CD14-positive monocyte (primary cell): ENCODE data around the gene RAB44. TPM values are rescaled to one million over a fixed set of nuclear protein-coding genes. Genes with fewer than 3 reads are reported as not detected.

Experiments
- DNase-seq, 3 donors: peaks; one replicate each; pipeline ENCODE4 v3.0.0-alpha.2; 2011 to 2022
- H2AFZ ChIP-seq: 2 replicates; pipeline ENCODE4 v1.6.0; 2012; ENCODE audit warnings: mild to moderate bottlenecking, low read depth, low read length, inconsistent platforms; ENCODE audit not compliant: insufficient read depth, poor library complexity, severe bottlenecking
- H3K27ac ChIP-seq, 2 donors: 1 replicate in 1 of 2; 2 replicates in 1 of 2; pipeline ENCODE4 v1.5.1; 2012 to 2013; ENCODE audit warnings: low read length in 2 of 2, control low read depth in 1 of 2, inconsistent platforms in 1 of 2, low read depth in 1 of 2, mild to moderate bottlenecking in 1 of 2
- H3K27me3 ChIP-seq, 2 donors: one replicate each; pipeline versions ENCODE4 v1.6.0 to v1.6.1; 2011 to 2013; ENCODE audit warnings: low read length in 2 of 2; ENCODE audit not compliant: control insufficient read depth in 2 of 2, insufficient read depth in 2 of 2
- H3K36me3 ChIP-seq, 2 donors: replicated peaks in 1 of 2; 1 replicate in 1 of 2; 2 replicates in 1 of 2; pipeline versions ENCODE4 v1.5.1 to v1.6.1; 2012 to 2013; ENCODE audit warnings: low read length in 2 of 2, control low read depth in 1 of 2, inconsistent platforms in 1 of 2, mild to moderate bottlenecking in 1 of 2; ENCODE audit not compliant: insufficient read depth in 2 of 2, control insufficient read depth in 1 of 2
- H3K4me1 ChIP-seq, 2 donors: 1 replicate in 1 of 2; 2 replicates in 1 of 2; pipeline versions ENCODE4 v1.5.1 to v1.6.1; 2012 to 2013; ENCODE audit warnings: low read length in 2 of 2, control low read depth in 1 of 2, inconsistent platforms in 1 of 2, mild to moderate bottlenecking in 1 of 2, moderate library complexity in 1 of 2; ENCODE audit not compliant: insufficient read depth in 2 of 2, control insufficient read depth in 1 of 2
- H3K4me2 ChIP-seq: replicated peaks from 2 replicates; pipeline ENCODE3; 2012; ENCODE audit warnings: low read length, moderate library complexity, mild to moderate bottlenecking; ENCODE audit not compliant: poor library complexity, severe bottlenecking; ENCODE audit errors: extremely low read depth
- H3K4me3 ChIP-seq, 3 experiments: fragments of 200-600 bp in 1 of 3; sonication (generic) in 1 of 3; replicated peaks in 1 of 3; 1 replicate in 2 of 3; 2 replicates in 1 of 3; pipeline ENCODE4 v1.5.1; 2011 to 2013; ENCODE audit warnings: low read length in 3 of 3, mild to moderate bottlenecking in 3 of 3, control low read depth in 2 of 3, low read depth in 2 of 3, inconsistent platforms in 1 of 3, moderate library complexity in 1 of 3
- H3K79me2 ChIP-seq: 2 replicates; pipeline ENCODE4 v1.6.0; 2012; ENCODE audit warnings: mild to moderate bottlenecking, control low read depth, inconsistent platforms, low read length, moderate library complexity; ENCODE audit not compliant: insufficient read depth
- H3K9ac ChIP-seq: 2 replicates; pipeline ENCODE4 v1.6.0; 2017; ENCODE audit warnings: low read length, mild to moderate bottlenecking; ENCODE audit not compliant: insufficient read depth, poor library complexity, severe bottlenecking
- H3K9me3 ChIP-seq, 2 donors: replicated peaks in 1 of 2; 1 replicate in 1 of 2; 2 replicates in 1 of 2; pipeline versions ENCODE4 v1.5.1 to v1.6.1; 2012 to 2013; ENCODE audit warnings: low read length in 2 of 2, control low read depth in 1 of 2; ENCODE audit not compliant: control insufficient read depth in 1 of 2, insufficient read depth in 1 of 2
- H4K20me1 ChIP-seq: 2 replicates; pipeline ENCODE4 v1.6.0; 2012; ENCODE audit warnings: mild to moderate bottlenecking, low read length, control low read depth, moderate library complexity; ENCODE audit not compliant: insufficient read depth
- H3K27ac Mint-ChIP-seq, 7 donors: one replicate each; pipeline ENCODE4 v1.8.0; 2020; ENCODE audit warnings: mild to moderate bottlenecking in 7 of 7, mixed read lengths in 7 of 7, moderate library complexity in 6 of 7, inconsistent platforms in 2 of 7
- H3K27me3 Mint-ChIP-seq, 3 donors: one replicate each; pipeline ENCODE4 v1.8.0; 2021 to 2022; ENCODE audit warnings: low read depth in 3 of 3, mild to moderate bottlenecking in 3 of 3, mixed read lengths in 3 of 3, moderate library complexity in 3 of 3, inconsistent platforms in 1 of 3
- H3K36me3 Mint-ChIP-seq, 2 donors: one replicate each; pipeline ENCODE4 v1.8.0; 2020; ENCODE audit warnings: mixed read lengths in 2 of 2, inconsistent platforms in 1 of 2, mild to moderate bottlenecking in 1 of 2
- H3K4me1 Mint-ChIP-seq: one replicate; pipeline ENCODE4 v1.8.0; 2020; ENCODE audit warnings: mild to moderate bottlenecking, mixed read lengths
- H3K4me3 Mint-ChIP-seq, 2 donors: one replicate each; pipeline ENCODE4 v1.8.0; 2020; ENCODE audit warnings: mild to moderate bottlenecking in 2 of 2, mixed read lengths in 2 of 2, moderate library complexity in 1 of 2
- H3K9me3 Mint-ChIP-seq, 7 donors: one replicate each; pipeline ENCODE4 v1.8.0; 2020 to 2022; ENCODE audit warnings: mixed read lengths in 7 of 7, mild to moderate bottlenecking in 6 of 7, moderate library complexity in 6 of 7, inconsistent platforms in 2 of 7
- WGBS: methylation state at CpG from one replicate; pipeline ENCODE4 v1.1.5; 2013; ENCODE audit warnings: missing lambda C conversion rate; ENCODE audit not compliant: insufficient coverage; 5-methylcytosine and 5-hydroxymethylcytosine counted together
- intact Hi-C, 2 donors: fragments of 100-400 bp; cut with micrococcal nuclease; formaldehyde crosslinking; loops; one replicate each; pipeline versions ENCODE4 v1.15.0 to v1.15.1; 2023
- polyA plus RNA-seq, 3 donors: library from polyadenylated mRNA; depleted of rRNA in 1 of 3; unstranded in 2 of 3; stranded (reverse) in 1 of 3; fragments of 300-500 nt in 2 of 3; fragments of >200 nt in 1 of 3; fragmentation: Illumina TruSeq in 2 of 3; gene quantifications; 1 replicate in 2 of 3; 2 replicates in 1 of 3; pipeline ENCODE4 v1.2.3, GENCODE V29; 2012 to 2021
- TF ChIP-seq, protein P1 (sequence below): fragments of 200-600 bp; IDR thresholded peaks from one replicate; pipeline ENCODE4 v1.8.0; 2022; ENCODE audit warnings: antibody characterized with exemption, mild to moderate bottlenecking

RAB44 gene
- polyA plus RNA-seq, 3 donors = 1.5 to 18.0 (median 1.9) TPM

DNA sequence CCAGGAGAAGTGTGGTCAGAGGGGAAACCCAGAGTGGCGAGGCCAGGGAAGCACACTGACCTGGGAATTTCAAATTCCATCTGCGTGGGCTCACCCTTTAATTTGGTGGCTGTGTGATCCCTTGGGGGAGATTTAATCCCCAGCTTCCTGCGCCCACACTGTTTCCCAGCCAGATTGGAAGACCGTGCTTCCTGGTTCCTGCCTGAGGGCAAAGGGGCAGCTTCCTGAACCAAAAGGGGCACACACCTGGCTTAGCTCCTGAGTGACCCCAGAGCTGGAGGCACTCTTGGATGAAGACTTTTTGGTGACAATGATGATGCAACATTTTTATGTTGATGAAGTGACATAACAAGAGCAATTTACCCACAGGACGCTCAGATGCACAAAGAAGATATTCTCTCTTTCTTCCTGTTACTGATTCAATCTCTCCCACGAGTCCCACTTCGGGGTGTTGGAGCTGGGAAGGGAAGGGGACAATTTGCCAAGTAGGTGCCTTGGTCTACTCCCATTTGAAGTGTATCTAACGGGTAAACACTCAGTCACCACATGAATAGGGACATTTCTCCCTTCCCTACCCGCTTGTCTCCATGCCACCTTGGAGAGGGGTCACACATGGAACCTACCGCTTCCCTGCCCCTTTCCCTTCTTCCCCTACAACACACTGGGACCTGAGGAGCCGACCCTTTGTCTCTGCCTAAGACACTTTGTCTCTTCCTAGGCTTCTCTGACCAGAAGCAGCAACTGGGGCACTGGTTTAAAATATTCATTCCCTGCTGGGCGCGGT is 47.7 kb upstream of the RAB44 start:
- TF ChIP-seq, protein P1, sequence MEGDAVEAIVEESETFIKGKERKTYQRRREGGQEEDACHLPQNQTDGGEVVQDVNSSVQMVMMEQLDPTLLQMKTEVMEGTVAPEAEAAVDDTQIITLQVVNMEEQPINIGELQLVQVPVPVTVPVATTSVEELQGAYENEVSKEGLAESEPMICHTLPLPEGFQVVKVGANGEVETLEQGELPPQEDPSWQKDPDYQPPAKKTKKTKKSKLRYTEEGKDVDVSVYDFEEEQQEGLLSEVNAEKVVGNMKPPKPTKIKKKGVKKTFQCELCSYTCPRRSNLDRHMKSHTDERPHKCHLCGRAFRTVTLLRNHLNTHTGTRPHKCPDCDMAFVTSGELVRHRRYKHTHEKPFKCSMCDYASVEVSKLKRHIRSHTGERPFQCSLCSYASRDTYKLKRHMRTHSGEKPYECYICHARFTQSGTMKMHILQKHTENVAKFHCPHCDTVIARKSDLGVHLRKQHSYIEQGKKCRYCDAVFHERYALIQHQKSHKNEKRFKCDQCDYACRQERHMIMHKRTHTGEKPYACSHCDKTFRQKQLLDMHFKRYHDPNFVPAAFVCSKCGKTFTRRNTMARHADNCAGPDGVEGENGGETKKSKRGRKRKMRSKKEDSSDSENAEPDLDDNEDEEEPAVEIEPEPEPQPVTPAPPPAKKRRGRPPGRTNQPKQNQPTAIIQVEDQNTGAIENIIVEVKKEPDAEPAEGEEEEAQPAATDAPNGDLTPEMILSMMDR = no peak
- Histone ChIP-seq H3K4me3 (peak overlapping the region in 1 of 3 experiments; percentile 35), H3K9me3 (no peaks in the 10 kb centered on the region), H3K4me2 (peak overlapping the region; percentile 20), H3K27ac (peak overlapping the region; percentile 46 to 66), H4K20me1 (no peaks in the 10 kb centered on the region), H3K79me2 (no peaks in the 10 kb centered on the region), H3K36me3 (no peaks in the 10 kb centered on the region), H3K27me3 (no peaks in the 10 kb centered on the region), H3K4me1 (peaks cover 40 to 45% of the 10 kb centered on the region in 2 donors), H3K9ac (no peak overlapping the region), H2AFZ (peak overlapping the region; percentile 57)
- WGBS = 80% methylated on average over 8 of the region's 13 CpGs
- intact Hi-C loops = loop anchor here in 1 of 2 donors (5.0 kb wide), 1 partner anchor 33 kb away; no protein-coding TSS in a partner anchor
- Mint-ChIP-seq H3K4me3 (no peak overlapping the region), H3K4me1 (peaks cover 43% of the 10 kb centered on the region), H3K27me3 (peaks cover 0 to 1% (median under 1%) of the 10 kb centered on the region in 3 donors), H3K36me3 (no peaks in the 10 kb centered on the region), H3K27ac (peak overlapping the region; percentile 37 to 88 (median 83)), H3K9me3 (no peaks in the 10 kb centered on the region)
- DNase-seq = peak in 2 of 3 donors; percentile 22 to 38

DNA sequence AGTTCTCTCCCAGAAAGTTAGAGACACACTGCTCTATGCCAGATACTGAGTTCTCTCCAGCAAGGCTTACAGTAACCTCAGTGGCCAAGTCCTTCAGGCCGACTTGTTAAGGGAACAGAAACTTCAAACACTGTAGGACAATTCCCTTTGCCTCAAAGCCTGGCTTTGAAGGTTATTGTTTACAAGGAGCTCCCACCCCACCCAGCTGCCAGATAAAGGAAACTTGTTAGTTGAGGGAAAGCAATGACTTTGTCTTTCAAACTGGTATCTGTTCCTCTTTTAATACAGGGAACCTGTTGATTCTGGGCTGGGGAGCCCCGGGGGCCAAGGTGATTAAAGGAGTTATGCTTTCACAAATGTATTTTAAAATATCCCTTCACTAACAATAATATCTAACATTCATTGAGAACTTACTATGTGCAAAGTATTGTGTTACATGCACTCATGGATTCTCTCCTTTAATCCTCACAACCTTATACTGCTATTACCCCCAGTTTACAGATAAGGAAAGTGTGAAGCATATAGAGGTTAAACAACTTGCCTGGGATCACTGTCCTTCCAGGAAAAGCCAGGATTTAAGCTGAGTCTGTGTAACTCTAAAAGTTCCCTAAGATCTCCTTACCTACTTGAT is 46.7 kb upstream of the RAB44 start:
- WGBS = 0% methylated on average over 1 of the region's 2 CpGs
- H3K9me3 Mint-ChIP-seq = no peaks in the 10 kb centered on the region
- no peaks in the 10 kb centered on the region for H3K79me2 ChIP-seq
- H3K9me3 ChIP-seq = no peaks in the 10 kb centered on the region
- TF ChIP-seq, protein P1 = no peak
- no peaks in the 10 kb centered on the region for H3K36me3 Mint-ChIP-seq
- no peak overlapping the region for H2AFZ ChIP-seq
- intact Hi-C loops = loop anchor here in 1 of 2 donors (5.0 kb wide), 1 partner anchor 34 kb away; no protein-coding TSS in a partner anchor
- H3K9ac ChIP-seq = no peak overlapping the region
- H3K36me3 ChIP-seq = no peaks in the 10 kb centered on the region
- H4K20me1 ChIP-seq = no peaks in the 10 kb centered on the region
- peak; percentile 60 to 86 (median 78) for DNase-seq
- H3K27me3 ChIP-seq = no peaks in the 10 kb centered on the region
- peak overlapping the region in 1 of 2 donors; percentile 11 for H3K4me3 Mint-ChIP-seq
- H3K4me2 ChIP-seq = peak overlapping the region; percentile 33
- H3K27ac Mint-ChIP-seq = peak overlapping the region; percentile 67 to 88 (median 83)
- peak overlapping the region; percentile 46 to 66 for H3K27ac ChIP-seq
- peaks cover 32 to 35% of the 10 kb centered on the region in 2 donors for H3K4me1 ChIP-seq
- peak overlapping the region in 1 of 3 experiments; percentile 35 for H3K4me3 ChIP-seq
- H3K27me3 Mint-ChIP-seq = peaks cover 0 to 8% (median 1%) of the 10 kb centered on the region in 3 donors
- H3K4me1 Mint-ChIP-seq = peaks cover 35% of the 10 kb centered on the region
